ENCODE data around the gene RAB30.

The RAB30 gene

GRCh38 chr11:83120327-83120726 lies 48.6 kb upstream of the RAB30 start (continued):
- TF ChIP-seq ZSCAN5A (tag by site-specific recombination; IDR thresholded peaks at IDR 0.05) (no peak), GLIS2 (tag by site-specific recombination; IDR thresholded peaks at IDR 0.05) (no peak)

DNA sequence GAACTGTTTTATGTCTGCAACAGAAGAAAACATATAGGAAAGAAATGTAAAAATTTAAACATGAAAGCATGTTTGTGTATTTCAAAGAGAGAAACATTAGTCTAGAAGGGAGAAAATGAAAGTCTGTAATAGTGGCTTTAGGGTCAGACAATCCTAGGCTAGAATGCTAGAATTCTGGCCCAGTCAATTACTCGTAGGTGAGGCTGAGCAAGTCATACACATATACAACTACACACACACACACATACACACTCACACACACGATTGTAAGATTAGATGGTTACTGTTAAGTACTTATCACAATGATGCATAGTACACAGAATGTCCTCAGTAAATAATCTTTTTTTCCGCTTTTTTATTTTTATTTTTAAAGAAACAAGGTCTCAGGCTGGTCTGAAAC lies 47.5 kb upstream of the RAB30 start:
- H3K4me1 ChIP-seq (ENCODE audit: control insufficient read depth, insufficient read depth, low read length): no peaks in the 10 kb centered on the region; the same call in 1 of the 2 replicates
- H3K36me3 ChIP-seq (ENCODE audit: control insufficient read depth in 2 of 2, insufficient read depth in 1 of 2, low read length in 2 of 2): no peaks in the 10 kb centered on the region
- no peak overlapping the region for H3K4me3 ChIP-seq (ENCODE audit: low read depth, low read length)
- no peak for TF ChIP-seq ZNF302 (tag by site-specific recombination; IDR thresholded peaks at IDR 0.05; ENCODE audit: low read depth)
- no peak for TF ChIP-seq ZNF561 (tag by site-specific recombination; IDR thresholded peaks at IDR 0.05; ENCODE audit: borderline replicate concordance)
- ChIA-PET POLR2A (no interaction called here), CTCF (no interaction called here)
- H3K9me3 ChIP-seq (ENCODE audit: control insufficient read depth, insufficient read depth, low read depth, low read length): no peaks in the 10 kb centered on the region
- no peak overlapping the region for H3K27ac ChIP-seq (ENCODE audit: extremely low read depth, low read depth, low read length)

- no peak overlapping the region for H3K4me3 ChIP-seq (ENCODE audit: low read depth, low read length)
- H3K4me1 ChIP-seq (ENCODE audit: control insufficient read depth, insufficient read depth, low read length): no peaks in the 10 kb centered on the region; the same call in 1 of the 2 replicates
- no peak overlapping the region for H3K27ac ChIP-seq (ENCODE audit: extremely low read depth, low read depth, low read length)
- no peaks in the 10 kb centered on the region for H3K36me3 ChIP-seq (ENCODE audit: control insufficient read depth in 2 of 2, insufficient read depth in 1 of 2, low read length in 2 of 2)
- no peaks in the 10 kb centered on the region for H3K9me3 ChIP-seq (ENCODE audit: control insufficient read depth, insufficient read depth, low read depth, low read length)
- no peak for TF ChIP-seq ZNF660 (tag by site-specific recombination; IDR thresholded peaks at IDR 0.05)
- no peak for TF ChIP-seq ZBTB21 (tag by site-specific recombination; IDR thresholded peaks at IDR 0.05)
- no peak for TF ChIP-seq IKZF3 (tag by site-specific recombination; IDR thresholded peaks at IDR 0.05)
- TF ChIP-seq ZNF433 (tag by site-specific recombination; IDR thresholded peaks at IDR 0.05; ENCODE audit: low read depth): no peak
- no peak for TF ChIP-seq ZNF785 (tag by site-specific recombination; IDR thresholded peaks at IDR 0.05)
- ChIA-PET CTCF (no interaction called here), POLR2A (no interaction called here)
These were observed 47.1 kb upstream of the RAB30 start for GRCh38 chr11:83118814-83119213.

- Histone ChIP-seq H3K9me3 (ENCODE audit: control insufficient read depth, insufficient read depth, low read depth, low read length) (no peaks in the 10 kb centered on the region), H3K36me3 (ENCODE audit: control insufficient read depth in 2 of 2, insufficient read depth in 1 of 2, low read length in 2 of 2) (no peaks in the 10 kb centered on the region), H3K4me1 (ENCODE audit: control insufficient read depth, insufficient read depth, low read length) (no peaks in the 10 kb centered on the region; the same call in 1 of the 2 replicates), H3K4me3 (ENCODE audit: low read depth, low read length) (no peak overlapping the region), H3K27ac (ENCODE audit: extremely low read depth, low read depth, low read length) (no peak overlapping the region)
- CTCF ChIA-PET: interaction anchor here (0.5 to 1.1 kb wide), 4 partner anchors 18 to 704 kb away, joined by 3 to 4 read pairs (median 3); no protein-coding TSS in a partner anchor
- POLR2A ChIA-PET: no interaction called here
- TF ChIP-seq ZNF654 (tag by site-specific recombination; IDR thresholded peaks at IDR 0.05; ENCODE audit: low read depth) (no peak), ZNF660 (tag by site-specific recombination; IDR thresholded peaks at IDR 0.05) (no peak), ZIC2 (tag by site-specific recombination; IDR thresholded peaks at IDR 0.05) (no peak), ZNF473 (tag by site-specific recombination; IDR thresholded peaks at IDR 0.05) (no peak), KLF8 (tag by site-specific recombination; IDR thresholded peaks at IDR 0.05) (no peak), ZNF18 (tag by site-specific recombination; IDR thresholded peaks at IDR 0.05) (no peak), FEZF1 (tag by site-specific recombination; IDR thresholded peaks at IDR 0.05) (no peak), ZNF175 (tag by site-specific recombination; IDR thresholded peaks at IDR 0.05) (no peak), SP2 (tag by site-specific recombination; IDR thresholded peaks at IDR 0.05) (no peak), KLF10 (tag by site-specific recombination; IDR thresholded peaks at IDR 0.05) (no peak), PRDM1 (tag by site-specific recombination; IDR thresholded peaks at IDR 0.05) (no peak), ZNF274 (IDR thresholded peaks at IDR 0.05; ENCODE audit: low read length) (no peak), ZNF274 (tag by site-specific recombination; IDR thresholded peaks at IDR 0.05; ENCODE audit: borderline replicate concordance) (no peak), ZNF629 (tag by site-specific recombination; IDR thresholded peaks at IDR 0.05) (no peak), ZNF664 (tag by site-specific recombination; IDR thresholded peaks at IDR 0.05) (no peak)
- TF ChIP-seq, protein P1, sequence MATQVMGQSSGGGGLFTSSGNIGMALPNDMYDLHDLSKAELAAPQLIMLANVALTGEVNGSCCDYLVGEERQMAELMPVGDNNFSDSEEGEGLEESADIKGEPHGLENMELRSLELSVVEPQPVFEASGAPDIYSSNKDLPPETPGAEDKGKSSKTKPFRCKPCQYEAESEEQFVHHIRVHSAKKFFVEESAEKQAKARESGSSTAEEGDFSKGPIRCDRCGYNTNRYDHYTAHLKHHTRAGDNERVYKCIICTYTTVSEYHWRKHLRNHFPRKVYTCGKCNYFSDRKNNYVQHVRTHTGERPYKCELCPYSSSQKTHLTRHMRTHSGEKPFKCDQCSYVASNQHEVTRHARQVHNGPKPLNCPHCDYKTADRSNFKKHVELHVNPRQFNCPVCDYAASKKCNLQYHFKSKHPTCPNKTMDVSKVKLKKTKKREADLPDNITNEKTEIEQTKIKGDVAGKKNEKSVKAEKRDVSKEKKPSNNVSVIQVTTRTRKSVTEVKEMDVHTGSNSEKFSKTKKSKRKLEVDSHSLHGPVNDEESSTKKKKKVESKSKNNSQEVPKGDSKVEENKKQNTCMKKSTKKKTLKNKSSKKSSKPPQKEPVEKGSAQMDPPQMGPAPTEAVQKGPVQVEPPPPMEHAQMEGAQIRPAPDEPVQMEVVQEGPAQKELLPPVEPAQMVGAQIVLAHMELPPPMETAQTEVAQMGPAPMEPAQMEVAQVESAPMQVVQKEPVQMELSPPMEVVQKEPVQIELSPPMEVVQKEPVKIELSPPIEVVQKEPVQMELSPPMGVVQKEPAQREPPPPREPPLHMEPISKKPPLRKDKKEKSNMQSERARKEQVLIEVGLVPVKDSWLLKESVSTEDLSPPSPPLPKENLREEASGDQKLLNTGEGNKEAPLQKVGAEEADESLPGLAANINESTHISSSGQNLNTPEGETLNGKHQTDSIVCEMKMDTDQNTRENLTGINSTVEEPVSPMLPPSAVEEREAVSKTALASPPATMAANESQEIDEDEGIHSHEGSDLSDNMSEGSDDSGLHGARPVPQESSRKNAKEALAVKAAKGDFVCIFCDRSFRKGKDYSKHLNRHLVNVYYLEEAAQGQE (tag by site-specific recombination; IDR thresholded peaks at IDR 0.05): no peak
These were observed 44.4 kb upstream of the RAB30 start for GRCh38 chr11:83116015-83116641.
